SK-N-MC (cell line): ENCODE results near the gene SPINK9.

Experiments
- EZH2 ChIP-seq: fragments of 200-600 bp; sonication (generic); IDR thresholded peaks from one replicate; pipeline ENCODE4 v1.6.1; 2017; ENCODE audit warnings: antibody characterized with exemption
- FOXP2 ChIP-seq: optimal IDR thresholded peaks from 2 replicates; pipeline ENCODE3; 2011; ENCODE audit warnings: mild to moderate bottlenecking, moderate library complexity; ENCODE audit not compliant: insufficient read depth; ENCODE audit errors: extremely low read length, control extremely low read depth
- POLR2AphosphoS5 ChIP-seq: IDR thresholded peaks from 2 replicates; pipeline ENCODE4 v1.6.1; 2012; ENCODE audit warnings: mild to moderate bottlenecking, low read depth, low read length, borderline replicate concordance

- no peak for TF ChIP-seq POLR2AphosphoS5
- no peak for TF ChIP-seq EZH2
- no peak for TF ChIP-seq FOXP2
Measured at GRCh38 chr5:148297731-148298130, 37.6 kb upstream of the SPINK9 start.
